ENCODE results near the gene NUDT8. TPM values are rescaled to one million over a fixed set of nuclear protein-coding genes. Genes with fewer than 3 reads are reported as not detected.

Gene NUDT8
- 6.3 and 6.9 TPM in 2 replicates for total RNA-seq
- 3.2 TPM for total RNA-seq (2013)
- 7.1 and 8.4 TPM in 2 replicates for polyA plus RNA-seq
- 12.8 and 13.1 TPM in 2 replicates for polyA minus RNA-seq

- no peaks in the 10 kb centered on the region for H3K27me3 Mint-ChIP-seq
- ChIA-PET POLR2A (interaction anchor here (0.6 to 2.8 kb wide), 14 partner anchors 15 to 228 kb away, joined by 3 to 31 read pairs (median 5); partner anchors contain the start of genes ACY3, GSTP1, PPP1CA and PTPRCAP), CTCF (interaction anchor here (0.6 to 7.5 kb wide), 31 partner anchors 9 to 906 kb away, joined by 3 to 105 read pairs (median 5); partner anchors contain the start of genes ACY3, GSTP1, POLD4 and PPP1CA)
- no peaks in the 10 kb centered on the region for H3K36me3 ChIP-seq (replicated peaks in 1 of 2; ENCODE audit: control extremely low read depth in 1 of 2, control insufficient read depth in 1 of 2, extremely low read depth in 1 of 2, insufficient read depth in 2 of 2, low read length in 1 of 2)
- H3K79me2 ChIP-seq (ENCODE audit: control insufficient read depth, insufficient read depth, low read length) = no peaks in the 10 kb centered on the region
- H3K4me1 Mint-ChIP-seq = peaks cover 17% of the 10 kb centered on the region
- peak within 1 kb of the TSS; percentile 85 for H3K27ac ChIP-seq (ENCODE audit: low read length in 2 of 2)
- H3K4me2 ChIP-seq (replicated peaks; ENCODE audit: low read depth, low read length, poor library complexity, severe bottlenecking) = peak within 1 kb of the TSS; percentile 99
- intact Hi-C loops (cut with micrococcal nuclease) = loop anchor here (1.0 kb wide), 6 partner anchors 15 to 57 kb away; partner anchors contain the start of gene NDUFV1
- H3K27ac Mint-ChIP-seq = peak within 1 kb of the TSS; percentile 90
- peaks cover 9% of the 10 kb centered on the region for H4K20me1 ChIP-seq (ENCODE audit: control insufficient read depth, insufficient read depth, low read length, poor library complexity, severe bottlenecking)
- peak; percentile 50 for ATAC-seq (ENCODE audit: low read depth)
- H3K4me1 ChIP-seq (ENCODE audit: control insufficient read depth in 2 of 2, insufficient read depth in 2 of 2, low read length in 2 of 2) = peaks cover 14 to 19% of the 10 kb centered on the region in 2 donors
- H3K9me3 Mint-ChIP-seq (ENCODE audit: insufficient read depth) = no peaks in the 10 kb centered on the region
- WGBS (ENCODE audit: insufficient coverage) = under 1% methylated on average over 92 of the region's 102 CpGs
- peak within 1 kb of the TSS; percentile 81 for H2AFZ ChIP-seq (ENCODE audit: insufficient read depth, low read depth, low read length, poor library complexity, severe bottlenecking)
- peak; percentile 95 for DNase-seq
- H3K4me3 Mint-ChIP-seq = peak within 1 kb of the TSS; percentile 90
- H3K9me3 ChIP-seq (ENCODE audit: control extremely low read depth in 1 of 3, control insufficient read depth in 2 of 3, insufficient read depth in 1 of 3, low read length in 2 of 3) = no peaks in the 10 kb centered on the region
- H3K4me3 ChIP-seq (ENCODE audit: control extremely low read depth in 1 of 5, extremely low read depth in 1 of 5, insufficient read depth in 1 of 5, low read depth in 2 of 5, low read length in 4 of 5) = peak within 1 kb of the TSS in 4 of 5 experiments; percentile 68 to 76 (median 74)
- peak within 1 kb of the TSS; percentile 75 for H3K9ac ChIP-seq (ENCODE audit: low read length)
- no peak for TF ChIP-seq EZH2 (IDR thresholded peaks at IDR 0.05; ENCODE audit: borderline replicate concordance, insufficient read depth, low read depth, low read length, poor library complexity, severe bottlenecking)
- TF ChIP-seq, protein P1, sequence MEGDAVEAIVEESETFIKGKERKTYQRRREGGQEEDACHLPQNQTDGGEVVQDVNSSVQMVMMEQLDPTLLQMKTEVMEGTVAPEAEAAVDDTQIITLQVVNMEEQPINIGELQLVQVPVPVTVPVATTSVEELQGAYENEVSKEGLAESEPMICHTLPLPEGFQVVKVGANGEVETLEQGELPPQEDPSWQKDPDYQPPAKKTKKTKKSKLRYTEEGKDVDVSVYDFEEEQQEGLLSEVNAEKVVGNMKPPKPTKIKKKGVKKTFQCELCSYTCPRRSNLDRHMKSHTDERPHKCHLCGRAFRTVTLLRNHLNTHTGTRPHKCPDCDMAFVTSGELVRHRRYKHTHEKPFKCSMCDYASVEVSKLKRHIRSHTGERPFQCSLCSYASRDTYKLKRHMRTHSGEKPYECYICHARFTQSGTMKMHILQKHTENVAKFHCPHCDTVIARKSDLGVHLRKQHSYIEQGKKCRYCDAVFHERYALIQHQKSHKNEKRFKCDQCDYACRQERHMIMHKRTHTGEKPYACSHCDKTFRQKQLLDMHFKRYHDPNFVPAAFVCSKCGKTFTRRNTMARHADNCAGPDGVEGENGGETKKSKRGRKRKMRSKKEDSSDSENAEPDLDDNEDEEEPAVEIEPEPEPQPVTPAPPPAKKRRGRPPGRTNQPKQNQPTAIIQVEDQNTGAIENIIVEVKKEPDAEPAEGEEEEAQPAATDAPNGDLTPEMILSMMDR (IDR thresholded peaks at IDR 0.05) = peak; percentile 91
- H3K27me3 ChIP-seq (replicated peaks in 1 of 4; ENCODE audit: control extremely low read depth in 1 of 4, control insufficient read depth in 3 of 4, insufficient read depth in 4 of 4, low read length in 3 of 4) = no peaks in the 10 kb centered on the region
These were observed at the start of gene NUDT8 for GRCh38 chr11:67629386-67630227. NUDT8 (minus strand) TSS chr11:67629937; CDS start chr11:67629911, 26 bp downstream.

Data from B cell (primary cell).